Muscle of leg (tissue), 11 donors: Measurements from ENCODE around the gene OR51E1. TPM values are rescaled to one million over a fixed set of nuclear protein-coding genes. Genes with fewer than 3 reads are reported as not detected.

Experiments used
- DNase-seq: peaks from one replicate; pipeline ENCODE4 v3.0.0; 2013
- H3K27ac ChIP-seq: one replicate; pipeline ENCODE4 v1.5.1; 2013; ENCODE audit warnings: mild to moderate bottlenecking, low read length, control low read depth
- H3K27me3 ChIP-seq: one replicate; pipeline ENCODE4 v1.6.1; 2013; ENCODE audit warnings: low read length; ENCODE audit not compliant: control insufficient read depth, insufficient read depth
- H3K36me3 ChIP-seq: one replicate; pipeline ENCODE4 v1.6.1; 2013; ENCODE audit warnings: low read length; ENCODE audit not compliant: control insufficient read depth, insufficient read depth
- H3K4me1 ChIP-seq: one replicate; pipeline ENCODE4 v1.6.1; 2013; ENCODE audit warnings: low read length; ENCODE audit not compliant: control insufficient read depth, insufficient read depth
- H3K4me3 ChIP-seq: one replicate; pipeline ENCODE4 v1.5.1; 2013; ENCODE audit warnings: low read length, control low read depth
- H3K9me3 ChIP-seq: replicated peaks from 2 replicates; pipeline ENCODE4 v1.6.1; 2013; ENCODE audit warnings: low read depth, low read length; ENCODE audit not compliant: control insufficient read depth
- WGBS: methylation state at CpG from one replicate; pipeline ENCODE4 v1.1.5; 2013; ENCODE audit warnings: missing lambda C conversion rate; ENCODE audit not compliant: insufficient coverage; 5-methylcytosine and 5-hydroxymethylcytosine counted together
- polyA plus RNA-seq, 8 donors: library from polyadenylated mRNA; unstranded; fragments of 120-200 nt; gene quantifications; one replicate each; pipeline versions ENCODE4 v1.2.1 to v1.2.3, GENCODE V29; 2013; ENCODE audit warnings: inconsistent platforms in 1 of 8, low replicate concordance in 1 of 8; ENCODE audit not compliant: insufficient read length in 8 of 8, insufficient read depth in 1 of 8
- total RNA-seq: library from RNA; stranded (reverse); fragments of 120-200 nt; gene quantifications from one replicate; pipeline ENCODE4 v1.2.4, GENCODE V29; 2013

OR51E1 gene
- total and polyA plus RNA-seq, 9 donors = 1.4 to 3.2 (median 2.2) TPM

- WGBS = no CpG with 5 or more reads among the region's 5 CpGs
- H3K9me3 ChIP-seq = no peaks in the 10 kb centered on the region
- H3K4me1 ChIP-seq = peaks cover 5% of the 10 kb centered on the region
- peak; percentile 53 for DNase-seq
- no peaks in the 10 kb centered on the region for H3K27me3 ChIP-seq
- H3K27ac ChIP-seq = peak within 1 kb of the TSS; percentile 16
- no peak within 1 kb of the TSS for H3K4me3 ChIP-seq
- H3K36me3 ChIP-seq = no peaks in the 10 kb centered on the region
Observed at GRCh38 chr11:4704054-4704789, 60.4 kb downstream of the OR51E1 start, which contains the start of gene MMP26. Gene MMP26, plus strand, starts transcription at chr11:4704784.

DNA sequence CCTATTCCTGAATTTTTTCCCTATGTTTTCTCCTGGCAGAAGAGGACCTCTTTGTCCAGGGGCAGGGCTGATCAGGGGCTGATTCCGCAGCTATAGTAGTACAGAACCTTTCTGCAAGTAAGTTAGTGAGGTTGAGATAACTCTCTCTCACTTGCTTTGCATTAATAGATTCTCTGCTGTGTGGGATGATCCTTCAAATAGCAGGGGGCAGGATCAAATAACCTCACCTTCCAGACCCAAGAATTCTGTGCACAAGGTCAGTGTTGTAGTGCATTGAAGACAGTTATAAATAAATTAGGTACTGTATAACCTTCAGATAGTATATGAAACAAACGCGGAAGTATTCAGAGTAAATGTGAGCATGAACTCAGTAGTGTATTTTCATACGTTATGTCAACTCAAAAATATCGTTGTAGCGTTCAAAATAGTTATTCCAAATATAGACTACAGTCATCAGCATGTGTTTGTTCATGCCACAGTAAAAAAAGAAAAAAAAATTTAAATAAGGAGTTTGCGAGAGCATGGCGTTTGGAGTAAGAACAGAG, 61.1 kb downstream of the OR51E1 start:
- DNase-seq = no peak
- H3K36me3 ChIP-seq = no peaks in the 10 kb centered on the region
- WGBS = no CpG with 5 or more reads among the region's 8 CpGs
- H3K4me3 ChIP-seq = no peak overlapping the region
- peaks cover 5% of the 10 kb centered on the region for H3K4me1 ChIP-seq
- H3K27me3 ChIP-seq = no peaks in the 10 kb centered on the region
- no peaks in the 10 kb centered on the region for H3K9me3 ChIP-seq
- peak overlapping the region; percentile 16 for H3K27ac ChIP-seq

Other genes starting within 250 kb of the OR51E1 start
- gene OR52K2, start 194.7 kb upstream of the OR51E1 start, total RNA-seq = not detected
- gene OR52K2, start 194.7 kb upstream of the OR51E1 start, polyA plus RNA-seq = not detected
- gene OR52K1, start 161.3 kb upstream of the OR51E1 start, total RNA-seq = not detected
- under 1 TPM; 0.02 to 0.31 (median 0.11) TPM for gene OR52K1, start 161.3 kb upstream of the OR51E1 start, polyA plus RNA-seq
- not detected for gene OR52M1, start 98.8 kb upstream of the OR51E1 start, total RNA-seq
- not detected for gene OR52M1, start 98.8 kb upstream of the OR51E1 start, polyA plus RNA-seq
- gene OR52I2, start 62.2 kb upstream of the OR51E1 start, total RNA-seq = not detected
- under 1 TPM in 1 of 8 donors, not detected in 7; 0.12 TPM for gene OR52I2, start 62.2 kb upstream of the OR51E1 start, polyA plus RNA-seq
- not detected for gene OR52I1, start 49.9 kb upstream of the OR51E1 start, total RNA-seq
- gene OR52I1, start 49.9 kb upstream of the OR51E1 start, polyA plus RNA-seq = under 1 TPM in 3 of 8 donors, not detected in 5; 0.06 to 0.16 (median 0.07) TPM
- 8.0 TPM for gene TRIM68, start 35.8 kb upstream of the OR51E1 start, total RNA-seq
- gene TRIM68, start 35.8 kb upstream of the OR51E1 start, polyA plus RNA-seq = 10 to 100 TPM in 1 of 8 donors, 1 to 10 TPM in 7; 7.6 to 10.4 (median 8.4) TPM
- not detected for gene OR51D1, start 6.5 kb upstream of the OR51E1 start, total RNA-seq
- gene OR51D1, start 6.5 kb upstream of the OR51E1 start, polyA plus RNA-seq = not detected
- 0.53 TPM for gene OR51E2, start 53.9 kb downstream of the OR51E1 start, total RNA-seq
- 1 to 10 TPM in 5 of 8 donors, under 1 TPM in 3; 0.51 to 1.8 (median 1.1) TPM for gene OR51E2, start 53.9 kb downstream of the OR51E1 start, polyA plus RNA-seq
- gene MMP26, start 60.8 kb downstream of the OR51E1 start, total RNA-seq = not detected
- not detected for gene MMP26, start 60.8 kb downstream of the OR51E1 start, polyA plus RNA-seq
- not detected for gene OR51F1, start 126.0 kb downstream of the OR51E1 start, total RNA-seq
- gene OR51F1, start 126.0 kb downstream of the OR51E1 start, polyA plus RNA-seq = not detected
- gene OR52R1, start 160.4 kb downstream of the OR51E1 start, total RNA-seq = not detected
- gene OR52R1, start 160.4 kb downstream of the OR51E1 start, polyA plus RNA-seq = not detected
- not detected for gene OR51F2, start 177.3 kb downstream of the OR51E1 start, total RNA-seq
- under 1 TPM in 1 of 8 donors, not detected in 7; 0.10 TPM for gene OR51F2, start 177.3 kb downstream of the OR51E1 start, polyA plus RNA-seq
- not detected for gene OR51S1, start 205.2 kb downstream of the OR51E1 start, total RNA-seq
- gene OR51S1, start 205.2 kb downstream of the OR51E1 start, polyA plus RNA-seq = not detected
- gene OR51T1, start 237.9 kb downstream of the OR51E1 start, total RNA-seq = not detected
- not detected for gene OR51T1, start 237.9 kb downstream of the OR51E1 start, polyA plus RNA-seq